GM21526 (cell line): Measurements from ENCODE around the gene WDR7.
A peak's percentile ranks its signal among the peaks of the same experiment; 100 is the strongest.

ENCODE experiments used
- ATAC-seq: cut with Tn5 transposase; IDR thresholded peaks from one replicate; pipeline ENCODE4 v1.9.1; 2021; ENCODE audit warnings: moderate library complexity; ENCODE audit not compliant: unreplicated experiment, low FRiP score

WDR7 gene

DNA sequence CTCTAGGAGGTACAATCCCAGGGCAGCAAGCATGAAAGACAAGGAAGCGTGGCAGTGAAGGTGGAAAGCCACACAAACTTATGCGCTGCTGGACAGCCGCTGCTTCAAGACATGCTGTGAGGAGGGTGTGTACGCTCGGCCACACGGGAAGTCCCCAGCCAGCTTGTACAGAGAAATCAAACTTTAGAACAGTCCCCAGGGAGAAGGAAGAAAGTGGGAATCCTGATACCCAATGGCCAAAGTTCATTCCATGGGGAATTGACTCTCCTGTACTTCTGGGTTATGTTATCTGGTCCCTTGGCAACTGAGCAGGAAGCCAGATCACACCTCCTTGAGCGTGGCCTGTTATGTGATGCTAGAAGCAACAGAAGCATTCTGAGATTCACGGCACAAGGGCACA, 409.7 kb downstream of the WDR7 start:
- no peak for ATAC-seq

DNA sequence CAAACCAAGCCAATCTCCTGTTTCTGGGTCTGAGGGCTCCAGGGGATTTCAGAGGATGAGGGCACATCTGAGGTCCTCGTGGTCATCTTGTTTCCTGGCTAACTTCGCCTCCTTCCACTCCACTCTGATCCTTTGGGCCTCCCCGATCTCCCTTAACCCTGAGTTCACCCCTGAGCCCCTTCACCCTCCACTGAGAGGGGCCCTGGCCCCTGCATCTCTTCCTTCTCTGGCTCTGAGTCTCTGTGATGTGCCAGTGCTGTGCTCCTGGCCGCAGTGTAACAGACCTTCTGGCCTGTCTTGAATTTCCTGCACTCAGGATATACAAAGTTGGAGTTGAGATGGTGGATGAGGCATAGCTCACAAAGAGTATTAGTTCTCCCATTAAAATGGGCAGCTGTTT, 411.0 kb downstream of the WDR7 start:
- no peak for ATAC-seq

DNA sequence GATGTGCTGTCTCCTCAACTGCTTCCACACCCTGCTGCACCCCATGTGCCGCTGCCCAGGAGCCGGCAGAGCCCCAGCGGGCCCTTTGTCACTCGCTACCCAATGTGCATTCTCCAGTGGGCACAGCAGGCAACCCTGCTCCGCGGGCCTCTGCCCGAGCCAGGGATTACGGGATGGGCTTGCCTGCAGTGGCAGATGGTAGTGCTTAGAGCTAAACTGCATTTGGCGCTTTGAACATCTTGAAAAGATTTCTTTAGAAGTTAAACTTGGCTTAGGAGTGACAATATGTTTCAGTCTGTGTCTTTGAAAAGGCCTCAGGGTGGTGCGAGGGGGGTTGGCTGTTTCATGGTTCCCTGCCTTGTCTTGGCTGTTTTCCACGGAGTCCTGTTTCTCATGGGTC, 411.7 kb downstream of the WDR7 start:
- no peak for ATAC-seq

DNA sequence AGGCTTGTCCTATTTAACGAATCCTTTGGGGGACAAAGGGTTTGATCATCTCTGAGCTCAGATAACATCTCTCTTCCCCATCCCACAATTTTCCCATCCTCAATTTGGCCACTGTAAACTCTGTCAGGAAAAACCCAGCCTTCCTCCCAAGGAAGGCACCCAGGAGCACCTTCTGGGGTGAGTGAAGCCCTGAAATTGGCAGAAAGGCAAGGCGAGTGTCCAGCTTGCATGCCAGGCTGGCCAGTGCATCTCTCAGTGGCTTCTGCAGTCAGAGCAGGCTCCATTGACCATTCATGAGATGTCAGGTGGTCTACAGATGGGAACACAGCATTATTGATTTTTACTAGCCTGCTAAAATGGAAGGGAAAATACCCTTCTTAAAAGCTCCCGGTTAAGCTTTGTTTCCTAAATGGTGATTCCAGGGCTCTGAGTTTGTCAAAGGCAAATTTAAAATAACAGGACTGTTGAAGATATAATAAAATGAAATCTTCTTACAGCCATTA, 412.5 kb downstream of the WDR7 start:
- ATAC-seq, result no peak

DNA sequence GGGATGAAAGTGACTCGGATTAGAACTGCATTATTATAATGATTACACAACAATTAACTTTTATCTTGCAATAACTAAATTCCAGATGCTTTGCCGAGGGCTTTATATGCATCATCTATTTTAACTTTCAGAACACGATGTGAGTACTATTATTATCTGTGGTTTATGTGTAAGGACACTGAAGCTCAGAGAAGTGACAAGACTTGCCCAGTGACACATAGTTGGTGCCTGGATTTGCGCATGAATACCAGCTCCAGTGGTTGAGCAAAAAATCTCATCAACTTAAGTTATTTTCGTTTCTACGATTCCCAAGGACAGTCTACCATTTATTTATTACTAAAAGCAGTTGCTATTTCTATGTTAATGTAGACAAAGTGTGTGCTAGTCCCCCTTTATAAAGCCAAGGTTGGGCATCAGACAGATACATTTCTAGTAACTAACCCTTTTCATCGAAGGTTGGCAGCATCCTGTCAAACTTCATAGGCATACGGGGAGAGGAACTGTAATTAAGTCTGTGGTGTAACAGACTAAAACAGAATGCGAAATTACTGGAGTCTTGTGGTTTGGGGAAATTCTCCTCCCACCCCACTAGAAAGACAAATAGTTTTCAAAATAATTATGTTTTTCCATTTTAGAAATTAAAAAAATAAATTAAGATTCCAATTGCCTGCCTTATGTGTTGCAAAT, 422.5 kb downstream of the WDR7 start:
- no peak for ATAC-seq

- no peak for ATAC-seq
Measured at GRCh38 chr18:57075716-57076400, 424.7 kb downstream of the WDR7 start.

DNA sequence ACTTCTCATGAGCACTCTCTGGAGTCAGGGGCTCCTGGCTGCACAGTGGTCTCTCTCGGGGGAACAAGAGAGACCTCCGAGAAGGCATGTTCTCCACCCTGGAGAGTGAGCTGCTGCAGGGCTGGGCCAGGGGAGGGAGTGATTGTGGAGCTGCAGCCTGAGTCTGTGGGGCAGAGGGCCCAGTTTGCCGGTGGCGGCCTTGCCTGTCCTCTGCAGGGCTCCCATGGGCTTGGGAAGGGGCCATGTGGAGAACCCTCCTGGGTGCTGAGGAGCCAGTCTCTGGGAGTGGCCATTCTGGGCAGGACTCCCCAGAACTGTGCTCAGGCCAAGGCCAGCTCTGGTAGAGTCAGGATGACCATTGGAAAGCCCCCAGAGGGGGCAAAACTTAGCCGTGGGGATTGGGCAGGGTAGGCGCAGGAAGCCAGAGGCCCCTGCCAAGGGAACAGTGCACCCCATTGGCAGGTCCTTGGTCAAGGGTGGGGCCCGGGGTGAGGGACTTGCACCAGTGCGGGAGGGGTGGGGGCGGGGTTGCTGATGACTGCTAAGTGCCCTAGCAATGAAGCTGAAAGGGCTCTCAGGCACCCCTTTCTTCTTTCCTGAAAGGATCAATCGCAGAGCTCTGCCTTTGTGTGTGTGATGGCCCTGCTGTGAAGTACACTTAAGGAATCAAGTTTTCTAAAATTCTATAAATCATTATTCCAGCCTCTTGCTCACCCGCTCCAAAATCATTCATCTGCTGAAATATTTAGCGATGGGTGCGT, 426.0 kb downstream of the WDR7 start:
- no peak for ATAC-seq

- ATAC-seq, result peak; percentile 93
Measured at GRCh38 chr18:57077786-57078552, 426.8 kb downstream of the WDR7 start.

DNA sequence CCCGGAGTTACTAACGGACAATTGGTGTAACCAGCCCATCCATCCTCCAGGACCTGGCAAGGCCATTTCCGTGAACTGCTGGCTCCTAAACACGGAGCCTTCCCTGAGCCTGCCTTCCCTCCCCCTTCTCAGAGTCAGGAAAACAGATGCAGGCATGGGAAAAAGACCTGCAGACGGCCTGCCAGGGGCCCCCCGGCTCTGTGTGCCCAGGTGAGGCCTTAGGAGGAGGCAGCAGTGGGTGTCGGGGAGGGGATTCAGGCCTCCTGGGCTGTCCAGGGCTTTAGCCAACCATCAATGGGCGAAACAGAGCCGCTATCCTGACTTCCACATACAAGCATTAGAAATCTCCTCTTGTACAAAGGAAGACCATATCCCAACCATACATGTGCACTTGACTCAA, 427.5 kb downstream of the WDR7 start:
- no peak for ATAC-seq

DNA sequence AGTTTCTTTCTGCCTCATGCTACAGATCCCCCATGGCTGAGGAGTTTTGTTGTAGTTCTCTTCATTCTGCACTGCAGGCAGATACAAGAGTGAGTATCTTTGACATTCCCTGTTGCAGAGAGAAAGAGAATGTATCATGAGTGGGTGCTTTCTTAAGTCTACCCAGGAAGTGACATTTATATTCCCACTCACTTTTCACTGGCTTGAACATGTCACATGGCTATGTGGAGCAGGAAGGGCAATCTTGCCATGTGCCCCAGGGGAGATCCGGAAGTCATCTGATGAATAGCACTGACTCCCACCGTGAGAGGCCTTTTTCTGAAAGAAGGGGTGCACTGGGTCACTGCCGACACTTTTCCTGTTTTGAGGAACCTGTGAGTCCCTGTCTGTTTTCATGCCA, 429.3 kb downstream of the WDR7 start:
- ATAC-seq, result no peak

- no peak for ATAC-seq
Measured at GRCh38 chr18:57081899-57082298, 430.7 kb downstream of the WDR7 start.

GRCh38 chr18:57083485-57083884, 432.3 kb downstream of the WDR7 start:
- no peak for ATAC-seq

DNA sequence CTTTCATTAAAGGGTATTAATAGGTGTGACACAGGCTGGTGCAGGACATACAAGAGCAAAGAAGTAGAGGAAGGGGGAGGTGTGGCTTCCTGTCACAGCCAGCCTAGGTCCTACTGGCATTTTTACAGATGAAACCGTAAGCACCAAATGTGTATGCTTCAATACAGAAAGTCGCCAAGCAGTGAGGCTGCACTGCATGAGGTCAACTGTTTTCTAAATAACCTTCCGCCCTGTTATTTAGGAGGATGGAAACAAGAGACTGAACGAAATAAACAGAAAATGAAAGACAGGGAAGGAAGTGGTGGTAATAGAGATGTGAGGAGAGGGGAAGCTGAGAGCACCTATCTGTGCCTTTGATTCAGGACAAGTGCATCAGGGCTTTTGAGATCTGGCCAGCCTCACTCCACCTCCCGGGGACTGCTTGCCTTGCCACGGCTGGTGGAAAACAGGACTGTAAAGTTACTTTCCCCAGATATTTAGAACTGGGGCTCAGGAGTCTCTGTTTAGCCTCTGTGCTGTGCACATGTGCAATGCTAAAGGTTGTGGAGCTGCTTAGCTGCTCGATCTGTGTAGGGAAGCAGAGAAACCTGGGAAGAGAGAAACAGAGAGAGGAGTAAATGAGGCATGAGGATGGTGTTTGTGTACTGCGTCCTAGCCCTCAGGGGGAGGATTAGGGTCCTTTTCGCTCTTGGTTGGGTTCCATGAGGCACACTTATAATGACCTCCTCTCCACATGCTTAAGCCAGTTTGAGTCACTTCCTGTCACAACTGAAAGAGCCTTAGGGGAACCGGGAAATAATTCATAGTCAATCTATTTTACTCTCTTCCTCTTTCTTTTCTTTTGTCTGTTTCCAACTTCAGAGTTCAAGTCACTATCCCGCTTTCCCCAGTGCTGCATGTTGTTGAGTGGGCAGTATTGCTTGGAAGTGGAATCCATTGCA, 433.4 kb downstream of the WDR7 start:
- peak; percentile 71 for ATAC-seq

- no peak for ATAC-seq
Measured at GRCh38 chr18:57085371-57085770, 434.2 kb downstream of the WDR7 start.

DNA sequence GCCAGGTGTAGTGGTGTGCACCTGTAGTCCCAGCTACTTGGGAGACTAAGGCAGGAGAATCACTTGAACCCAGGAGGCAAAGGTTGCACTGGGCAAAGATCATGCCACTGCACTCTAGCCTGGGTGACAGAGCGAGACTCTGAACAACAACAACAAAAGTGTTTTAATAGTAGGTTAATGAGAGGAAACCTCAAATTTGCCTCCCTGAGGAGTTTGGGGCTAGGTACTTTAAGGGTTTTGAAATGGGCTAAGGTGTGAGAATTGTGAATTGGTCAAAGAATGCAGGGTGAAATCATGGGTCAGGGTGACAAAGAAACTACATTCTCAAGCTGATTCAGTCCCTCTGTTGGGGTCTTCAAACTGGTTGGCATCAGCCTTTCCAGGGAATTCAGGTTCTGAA, 435.0 kb downstream of the WDR7 start:
- no peak for ATAC-seq
